NB4 (cell line): ENCODE measurements around the gene MEF2D.

Source experiments
- MYC ChIP-seq: IDR thresholded peaks from 2 replicates; pipeline ENCODE4 v1.6.1; 2011; ENCODE audit warnings: low read depth, low read length
- POLR2A ChIP-seq: IDR thresholded peaks from 2 replicates; pipeline ENCODE4 v1.6.1; 2011; ENCODE audit warnings: mild to moderate bottlenecking; ENCODE audit not compliant: insufficient read length; ENCODE audit errors: extremely low read depth
- TF ChIP-seq, protein P1 (sequence below): IDR thresholded peaks from one replicate; pipeline ENCODE4 v1.5.1; 2012; ENCODE audit warnings: low read depth, low read length
- TF ChIP-seq, protein P2 (sequence below): IDR thresholded peaks from 2 replicates; pipeline ENCODE4 v1.6.1; 2011; ENCODE audit warnings: low read depth, low read length

DNA sequence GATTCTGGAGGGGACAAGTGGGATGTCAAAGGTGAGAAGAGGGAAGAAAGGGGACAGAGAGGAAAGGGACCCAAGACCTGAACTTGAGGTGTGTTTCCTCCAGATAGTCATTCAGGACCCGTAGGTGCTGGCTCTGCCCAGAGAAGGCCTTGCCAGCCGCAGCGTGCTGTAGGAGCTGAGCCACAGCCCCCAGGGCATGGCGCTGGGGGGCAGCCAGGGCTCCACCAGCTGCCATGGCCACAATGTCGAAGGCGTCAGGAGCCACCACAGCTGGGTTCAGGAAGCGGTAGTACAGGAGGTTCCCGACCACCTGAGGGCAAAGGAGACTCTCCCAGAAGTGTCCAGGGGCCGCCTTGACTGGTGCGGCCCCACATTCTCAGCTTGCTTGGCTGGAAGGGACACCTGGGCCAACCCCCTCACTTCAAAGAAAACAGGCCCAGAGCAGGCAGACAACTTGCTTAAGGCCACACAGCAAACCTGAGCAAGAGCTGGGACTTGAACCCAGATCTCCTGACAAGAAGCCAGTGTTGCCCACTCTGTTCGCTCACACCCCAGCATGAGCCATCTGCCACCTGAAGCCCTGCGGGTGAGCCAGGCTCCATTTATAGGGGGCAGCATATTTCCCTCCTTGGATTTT lies 34.0 kb upstream of the MEF2D start:
- TF ChIP-seq, protein P1, sequence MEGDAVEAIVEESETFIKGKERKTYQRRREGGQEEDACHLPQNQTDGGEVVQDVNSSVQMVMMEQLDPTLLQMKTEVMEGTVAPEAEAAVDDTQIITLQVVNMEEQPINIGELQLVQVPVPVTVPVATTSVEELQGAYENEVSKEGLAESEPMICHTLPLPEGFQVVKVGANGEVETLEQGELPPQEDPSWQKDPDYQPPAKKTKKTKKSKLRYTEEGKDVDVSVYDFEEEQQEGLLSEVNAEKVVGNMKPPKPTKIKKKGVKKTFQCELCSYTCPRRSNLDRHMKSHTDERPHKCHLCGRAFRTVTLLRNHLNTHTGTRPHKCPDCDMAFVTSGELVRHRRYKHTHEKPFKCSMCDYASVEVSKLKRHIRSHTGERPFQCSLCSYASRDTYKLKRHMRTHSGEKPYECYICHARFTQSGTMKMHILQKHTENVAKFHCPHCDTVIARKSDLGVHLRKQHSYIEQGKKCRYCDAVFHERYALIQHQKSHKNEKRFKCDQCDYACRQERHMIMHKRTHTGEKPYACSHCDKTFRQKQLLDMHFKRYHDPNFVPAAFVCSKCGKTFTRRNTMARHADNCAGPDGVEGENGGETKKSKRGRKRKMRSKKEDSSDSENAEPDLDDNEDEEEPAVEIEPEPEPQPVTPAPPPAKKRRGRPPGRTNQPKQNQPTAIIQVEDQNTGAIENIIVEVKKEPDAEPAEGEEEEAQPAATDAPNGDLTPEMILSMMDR, result no peak
- TF ChIP-seq POLR2A (no peak), MYC (no peak)
- TF ChIP-seq, protein P2, sequence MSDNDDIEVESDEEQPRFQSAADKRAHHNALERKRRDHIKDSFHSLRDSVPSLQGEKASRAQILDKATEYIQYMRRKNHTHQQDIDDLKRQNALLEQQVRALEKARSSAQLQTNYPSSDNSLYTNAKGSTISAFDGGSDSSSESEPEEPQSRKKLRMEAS, result no peak
